Stimulated activated CD8-positive, alpha-beta memory T cell treated with anti-CD3 and anti-CD28 coated beads, Interleukin-7, amount 100 ng/mL, for 1 hour (primary cell): ENCODE measurements around the gene TRRAP.
"Not testable (repeated sequence)": the region's sequence is repeated elsewhere in the genome, so short reads cannot be mapped to it uniquely, and the experiment has no call there.

ENCODE experiments used
- DNase-seq, 2 donors: peaks; one replicate each; pipeline ENCODE4 v3.0.0-alpha.2; 2020; ENCODE audit warnings: low read depth in 2 of 2

Gene TRRAP

DNA sequence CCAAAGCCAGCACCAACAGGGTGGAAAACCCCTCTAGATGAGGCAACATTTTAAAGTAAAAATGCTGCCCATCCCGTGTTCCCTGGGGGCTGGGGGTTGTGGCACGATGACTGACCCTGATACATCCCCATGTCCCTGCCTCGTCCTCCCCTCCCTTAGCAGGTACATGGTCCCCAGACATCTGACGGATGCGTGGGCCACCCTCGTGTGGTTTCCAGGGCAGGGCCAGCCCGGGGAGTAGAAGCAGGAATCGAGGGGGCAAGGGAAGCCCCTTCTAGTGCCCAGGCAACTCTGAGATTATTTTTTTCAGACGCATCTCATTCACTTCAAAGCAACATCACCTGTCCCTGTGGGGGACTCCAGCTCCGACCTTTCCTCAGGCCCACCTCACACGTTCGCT is 12.0 kb upstream of the TRRAP start:
- DNase-seq = no peak

GRCh38 chr7:98866765-98867164 is 11.6 kb upstream of the TRRAP start:
- no peak for DNase-seq

DNA sequence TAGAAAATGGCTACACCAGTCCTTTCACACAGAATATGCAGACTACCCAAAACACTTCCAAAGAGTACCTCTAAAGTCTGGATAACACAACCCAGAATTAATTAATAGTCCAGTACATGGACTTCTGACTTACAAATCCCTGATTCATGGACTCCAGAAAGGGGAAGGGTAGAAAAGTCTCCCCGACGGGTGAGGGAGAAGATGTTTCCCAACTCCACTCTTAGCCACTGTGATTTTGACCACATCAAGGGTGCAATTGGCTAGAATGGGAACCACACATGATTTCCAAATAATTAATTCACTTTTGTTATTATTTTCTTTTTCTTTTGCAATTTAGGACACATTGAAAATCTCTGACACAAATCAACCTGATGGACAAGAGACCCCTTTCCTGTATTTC is 9.9 kb upstream of the TRRAP start:
- DNase-seq = no peak

- DNase-seq = no peak
Observed at GRCh38 chr7:98869027-98869596, 9.2 kb upstream of the TRRAP start.

GRCh38 chr7:98869597-98870120 is 8.7 kb upstream of the TRRAP start, which contains the start of gene TMEM130:
TMEM130 (minus strand) TSS chr7:98870014; CDS start chr7:98869861, 153 bp downstream.
- no peak for DNase-seq

DNA sequence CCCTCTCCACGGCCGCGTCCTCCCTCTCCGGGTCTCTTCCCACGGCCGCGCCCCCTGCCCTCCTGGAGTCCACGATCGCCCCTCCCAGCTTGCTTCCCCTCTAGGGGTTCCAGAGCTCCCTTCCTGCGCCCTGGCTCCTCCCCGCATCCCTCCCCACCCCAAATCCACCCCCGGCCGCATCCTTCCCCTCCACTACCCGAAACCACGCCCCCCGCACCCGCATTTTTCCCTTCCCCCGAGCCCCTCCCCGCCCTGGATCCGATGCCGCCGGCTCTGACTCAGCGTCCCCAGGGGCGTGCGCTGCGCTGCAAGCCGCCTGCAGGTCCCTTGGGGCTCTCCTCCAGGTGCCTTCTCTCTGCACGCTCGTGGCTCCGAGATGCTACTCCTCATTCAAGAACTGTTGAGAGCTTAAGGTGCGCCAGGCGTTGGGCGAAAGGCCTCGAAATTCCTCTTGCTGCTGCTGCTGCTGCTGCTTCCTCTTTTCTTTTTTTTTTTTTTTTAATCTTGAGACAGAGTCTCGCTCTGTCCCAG is 8.1 kb upstream of the TRRAP start:
- DNase-seq = peak; percentile 25 to 41

- no peak for DNase-seq
Observed at GRCh38 chr7:98870807-98871491, 7.4 kb upstream of the TRRAP start.

- DNase-seq = no peak
Observed at GRCh38 chr7:98872328-98872924, 5.9 kb upstream of the TRRAP start.

- DNase-seq = not testable (repeated sequence)
Observed at GRCh38 chr7:98873610-98874009, 4.7 kb upstream of the TRRAP start.

GRCh38 chr7:98874942-98875341 is 3.4 kb upstream of the TRRAP start:
- no peak for DNase-seq

- DNase-seq = no peak
Observed at GRCh38 chr7:98875501-98875900, 2.8 kb upstream of the TRRAP start.

GRCh38 chr7:98877146-98877545 is 1.2 kb upstream of the TRRAP start:
- no peak for DNase-seq

GRCh38 chr7:98877692-98878364 is 504 bp upstream of the TRRAP start:
- no peak for DNase-seq

DNA sequence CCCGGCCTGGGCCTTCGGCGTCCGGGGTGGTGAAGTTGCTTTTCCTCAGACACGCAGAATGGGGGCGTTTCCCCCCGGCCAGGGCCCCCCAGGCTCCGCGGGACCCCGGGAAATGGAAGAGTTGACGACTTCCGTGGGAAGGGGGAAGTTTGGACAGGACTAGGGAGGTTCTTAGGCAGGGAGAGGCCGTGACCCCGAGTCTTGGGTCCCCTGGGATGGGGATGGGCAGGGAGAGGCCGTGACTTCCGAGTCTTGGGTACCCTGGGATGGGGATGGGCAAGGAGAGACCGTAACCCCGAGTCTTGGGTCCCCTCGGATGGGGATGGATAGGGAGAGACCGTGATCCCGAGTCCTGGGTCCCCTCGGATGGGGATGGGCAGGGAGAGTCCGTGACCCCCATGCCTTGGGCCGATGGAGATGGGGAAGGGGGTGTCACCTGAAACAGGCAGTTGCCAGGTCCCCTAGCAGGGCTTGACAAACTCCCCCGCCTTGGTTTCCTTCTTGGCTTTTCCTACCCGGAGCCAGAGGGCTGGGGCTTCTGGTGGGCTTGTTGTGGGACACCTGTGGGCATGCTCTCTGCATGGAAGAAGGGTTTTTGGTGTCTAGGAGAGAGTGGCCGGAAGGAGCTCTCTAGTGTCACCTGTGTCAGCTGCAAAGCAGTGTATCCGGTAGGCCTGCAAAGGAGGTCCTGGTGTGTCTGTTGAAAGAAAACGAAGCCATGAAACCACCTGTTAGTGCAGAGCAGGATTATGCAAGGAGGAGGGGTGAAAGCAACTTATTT is 1.1 kb downstream of the TRRAP start:
- DNase-seq = peak; percentile 16 to 32

DNA sequence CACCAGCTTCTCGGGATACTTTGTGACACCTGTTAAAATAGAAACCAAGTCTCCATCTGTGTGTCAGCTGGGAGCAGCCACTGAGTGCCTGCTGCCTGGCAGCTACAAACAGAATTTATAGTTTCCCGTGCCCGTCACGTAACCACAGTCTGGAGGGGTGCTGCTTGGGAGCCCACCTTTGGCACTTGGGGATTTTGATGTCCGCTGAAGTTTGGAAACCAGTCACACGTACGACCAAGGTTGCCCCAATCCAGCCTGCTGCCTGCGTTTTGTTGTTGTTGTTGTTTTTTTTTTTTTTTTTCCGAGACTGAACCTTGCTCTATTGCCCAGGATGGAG is 1.6 kb downstream of the TRRAP start:
- no peak for DNase-seq

- DNase-seq = no peak
Observed at GRCh38 chr7:98880485-98880884, 2.2 kb downstream of the TRRAP start.

GRCh38 chr7:98881561-98882315 is 3.4 kb downstream of the TRRAP start:
- no peak for DNase-seq

DNA sequence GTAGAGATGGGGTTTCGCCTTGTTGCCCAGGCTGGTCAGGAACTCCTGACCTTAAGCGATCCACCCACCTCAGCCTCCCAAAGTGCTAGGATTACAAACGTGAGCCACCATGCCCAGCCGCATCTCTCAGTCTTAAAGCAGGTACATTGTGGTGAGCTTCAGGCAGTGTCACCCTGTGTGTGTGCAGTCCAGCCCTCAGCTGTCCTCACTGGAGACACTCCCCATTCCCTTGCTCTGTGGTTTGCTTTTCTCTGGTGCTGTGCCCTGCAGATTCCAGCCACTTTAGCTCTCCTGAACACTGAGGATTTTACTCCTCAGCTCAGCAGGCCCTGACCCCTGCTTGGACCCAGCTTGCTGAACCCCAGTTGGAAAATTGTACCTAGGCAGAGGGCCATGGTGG is 6.1 kb downstream of the TRRAP start:
- no peak for DNase-seq

DNA sequence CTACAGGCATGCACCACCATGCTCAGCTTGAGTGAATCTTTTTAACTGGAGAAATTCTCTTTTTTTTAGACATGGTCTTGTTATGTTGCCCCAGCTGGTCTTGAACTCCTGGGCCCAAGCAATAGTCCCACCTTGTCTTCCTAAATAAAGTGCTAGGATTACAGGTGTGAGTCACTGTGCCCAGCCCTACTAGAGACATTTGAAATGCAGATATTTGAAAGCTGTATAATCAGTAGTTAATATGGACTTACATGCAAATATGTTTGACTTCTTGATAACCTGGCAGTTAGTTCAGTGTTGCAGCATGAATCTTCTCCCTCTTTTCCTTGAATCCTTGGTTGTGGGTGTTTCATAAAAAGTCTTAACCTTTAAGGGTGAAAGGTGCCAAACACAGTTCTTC is 8.7 kb downstream of the TRRAP start:
- DNase-seq = no peak

- DNase-seq = no peak
Observed at GRCh38 chr7:98892609-98893008, 14.3 kb downstream of the TRRAP start.

DNA sequence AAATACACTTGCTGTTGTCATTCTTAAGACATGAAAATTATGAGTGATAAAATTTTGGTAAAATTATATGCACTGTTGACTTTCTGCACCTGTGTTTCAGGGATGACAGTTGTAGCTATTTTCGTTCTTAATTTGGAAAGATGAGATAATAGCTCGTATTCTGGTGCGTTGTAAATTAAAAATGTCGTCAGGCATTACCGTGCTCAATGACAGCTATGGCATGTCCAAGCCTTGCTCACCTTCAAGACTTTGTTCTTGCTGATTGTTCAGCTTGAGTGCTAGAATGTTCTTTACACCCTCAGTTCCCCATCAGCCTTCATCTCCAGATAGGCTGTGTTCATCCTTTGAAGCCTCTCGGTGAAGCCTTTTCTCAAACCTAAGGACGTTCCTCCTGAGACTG is 21.5 kb downstream of the TRRAP start:
- DNase-seq = no peak
